Astrocyte of the spinal cord (primary cell): ENCODE data around the gene DHRS7.

Source experiments
- DNase-seq: peaks from one replicate; pipeline ENCODE4 v3.0.0; 2011; ENCODE audit warnings: low read depth, low spot score
- H3K4me3 ChIP-seq: 2 replicates; pipeline ENCODE4 v1.5.1; 2011; ENCODE audit warnings: low read depth, mild to moderate bottlenecking, low read length, moderate library complexity
- in situ Hi-C: cut with HindIII; loops from 2 replicates; pipeline ENCODE4 v1.10.0; 2017; ENCODE audit warnings: low sequenced_read_pairs
- TF ChIP-seq, protein P1 (sequence below): IDR thresholded peaks from 2 replicates; pipeline ENCODE4 v1.5.1; 2012; ENCODE audit warnings: low read depth, mild to moderate bottlenecking, low read length, inconsistent platforms

The DHRS7 gene

DNA sequence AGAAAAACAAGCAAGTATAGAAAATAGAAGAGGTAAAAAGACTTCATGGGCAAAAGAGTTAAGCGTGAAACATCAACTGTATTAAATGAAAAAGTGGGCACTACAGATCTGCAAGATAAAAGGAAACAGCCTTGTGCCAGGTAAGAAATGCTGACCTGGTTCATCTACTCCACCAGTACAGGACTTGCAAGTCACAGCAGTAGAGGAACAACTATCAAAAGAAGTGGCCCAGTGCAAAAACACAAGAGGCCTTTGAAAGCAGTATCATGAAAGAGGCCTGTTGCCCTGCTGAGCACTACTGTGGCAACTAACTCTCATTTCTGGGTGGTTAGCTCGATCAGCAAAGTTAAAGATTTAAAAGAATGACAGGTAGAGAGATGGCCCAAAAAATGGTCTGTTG, 10.5 kb downstream of the DHRS7 start:
- in situ Hi-C loops, result no loop called here
- DNase-seq, result no peak
- TF ChIP-seq, protein P1, sequence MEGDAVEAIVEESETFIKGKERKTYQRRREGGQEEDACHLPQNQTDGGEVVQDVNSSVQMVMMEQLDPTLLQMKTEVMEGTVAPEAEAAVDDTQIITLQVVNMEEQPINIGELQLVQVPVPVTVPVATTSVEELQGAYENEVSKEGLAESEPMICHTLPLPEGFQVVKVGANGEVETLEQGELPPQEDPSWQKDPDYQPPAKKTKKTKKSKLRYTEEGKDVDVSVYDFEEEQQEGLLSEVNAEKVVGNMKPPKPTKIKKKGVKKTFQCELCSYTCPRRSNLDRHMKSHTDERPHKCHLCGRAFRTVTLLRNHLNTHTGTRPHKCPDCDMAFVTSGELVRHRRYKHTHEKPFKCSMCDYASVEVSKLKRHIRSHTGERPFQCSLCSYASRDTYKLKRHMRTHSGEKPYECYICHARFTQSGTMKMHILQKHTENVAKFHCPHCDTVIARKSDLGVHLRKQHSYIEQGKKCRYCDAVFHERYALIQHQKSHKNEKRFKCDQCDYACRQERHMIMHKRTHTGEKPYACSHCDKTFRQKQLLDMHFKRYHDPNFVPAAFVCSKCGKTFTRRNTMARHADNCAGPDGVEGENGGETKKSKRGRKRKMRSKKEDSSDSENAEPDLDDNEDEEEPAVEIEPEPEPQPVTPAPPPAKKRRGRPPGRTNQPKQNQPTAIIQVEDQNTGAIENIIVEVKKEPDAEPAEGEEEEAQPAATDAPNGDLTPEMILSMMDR, result no peak
- H3K4me3 ChIP-seq, result no peak overlapping the region

DNA sequence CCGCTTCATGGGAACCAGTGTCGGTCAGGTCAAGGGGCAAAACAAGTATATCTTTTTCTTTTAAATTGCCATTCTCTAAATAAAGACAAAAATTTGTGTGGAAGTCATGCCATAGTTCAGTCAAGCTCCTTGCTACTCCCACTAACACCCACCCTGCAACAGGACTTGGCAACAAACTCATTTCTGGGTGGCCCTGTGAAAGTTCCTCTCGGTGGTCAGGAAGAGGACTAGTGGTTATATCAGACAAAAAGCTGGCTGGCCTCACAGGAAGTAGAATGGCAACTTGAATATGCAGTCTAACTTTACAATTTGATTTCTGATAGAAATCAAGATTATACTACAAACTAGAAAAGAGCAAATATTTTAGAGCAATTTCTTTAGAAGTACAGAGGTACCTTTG, 11.2 kb downstream of the DHRS7 start:
- no peak for DNase-seq
- TF ChIP-seq, protein P1, result no peak
- in situ Hi-C loops, result no loop called here
- H3K4me3 ChIP-seq, result no peak overlapping the region

DNA sequence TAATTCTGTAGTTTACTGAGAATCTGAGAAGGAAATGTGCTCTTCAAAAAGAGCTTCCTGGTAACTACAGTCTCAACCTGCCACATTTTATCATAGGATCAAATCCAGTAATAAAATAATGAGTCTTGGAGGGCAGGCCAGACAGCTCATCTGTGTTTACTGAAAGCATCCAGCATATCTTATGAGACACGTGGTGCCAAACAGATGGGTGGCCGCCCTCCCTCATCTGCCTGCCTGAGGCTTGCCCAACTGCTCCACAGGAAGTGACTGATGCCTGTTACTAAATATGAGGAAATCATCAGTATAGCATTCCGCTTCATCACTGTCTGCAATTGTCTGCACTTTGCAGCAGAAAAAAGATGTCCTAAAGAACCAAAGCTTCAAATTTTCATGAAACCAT, 13.5 kb downstream of the DHRS7 start:
- peak; percentile 72 for DNase-seq
- no peak overlapping the region for H3K4me3 ChIP-seq
- in situ Hi-C loops, result no loop called here
- TF ChIP-seq, protein P1, result no peak

DNA sequence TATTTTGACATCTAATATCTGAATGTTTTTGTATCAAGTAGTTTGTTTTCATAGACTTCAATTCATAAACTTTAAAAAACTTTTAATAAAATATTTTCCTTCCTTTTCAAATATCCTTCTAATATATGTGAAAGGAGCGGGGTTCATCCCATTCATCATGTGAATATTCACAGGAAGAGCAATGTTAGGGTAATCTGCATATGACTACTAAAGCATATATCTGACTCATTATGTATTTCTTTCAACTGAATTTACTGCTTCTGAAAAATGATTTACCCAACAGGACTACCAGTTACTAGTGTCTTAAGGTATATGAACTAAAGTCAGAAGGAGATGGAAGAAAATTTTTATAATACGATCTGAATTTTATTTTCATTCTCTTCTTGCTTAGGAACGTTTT, 30.5 kb downstream of the DHRS7 start:
- TF ChIP-seq, protein P1, result no peak
- in situ Hi-C loops, result no loop called here
- DNase-seq, result no peak
- H3K4me3 ChIP-seq, result no peak overlapping the region

DNA sequence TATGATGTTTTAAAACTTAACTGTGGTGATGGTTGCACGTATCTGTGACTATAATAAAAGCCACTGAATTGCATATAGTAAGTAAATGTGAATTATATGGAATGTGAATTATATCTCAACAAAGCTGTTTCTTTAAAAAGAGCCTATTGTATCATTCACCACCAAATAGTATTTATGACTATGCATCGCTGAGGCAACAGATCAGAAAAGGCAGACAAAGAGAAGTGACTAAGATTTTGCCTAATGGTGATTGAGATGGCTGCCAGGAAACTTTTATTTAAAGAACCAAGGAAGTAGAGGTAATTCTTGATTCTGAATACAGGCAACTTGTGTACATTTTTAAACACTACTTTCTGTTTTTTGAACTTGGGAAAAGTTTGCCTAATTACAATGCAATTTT, 31.7 kb downstream of the DHRS7 start:
- DNase-seq, result peak; percentile 8
- no peak overlapping the region for H3K4me3 ChIP-seq
- TF ChIP-seq, protein P1, result no peak
- in situ Hi-C loops, result no loop called here

DNA sequence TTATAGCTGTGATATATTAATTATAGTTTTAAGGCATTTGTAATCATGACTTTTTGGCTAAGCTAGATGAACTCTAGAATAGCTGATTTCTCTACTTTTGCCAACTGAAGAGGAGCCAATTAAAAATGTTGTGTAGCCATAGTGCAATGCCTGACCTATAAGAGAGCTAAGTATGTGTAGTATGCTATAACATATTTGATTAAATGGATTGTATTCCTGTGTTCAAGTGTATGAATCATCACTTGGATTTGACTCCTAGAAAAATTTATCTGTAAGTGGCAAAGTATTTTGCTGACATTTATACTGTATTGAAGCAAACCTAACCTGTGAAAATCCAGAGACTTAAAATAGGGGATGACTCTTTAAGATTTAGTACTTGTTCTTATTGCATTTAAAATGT, 39.3 kb downstream of the DHRS7 start:
- no peak for DNase-seq
- TF ChIP-seq, protein P1, result no peak
- H3K4me3 ChIP-seq, result no peak overlapping the region
- in situ Hi-C loops, result no loop called here

DNA sequence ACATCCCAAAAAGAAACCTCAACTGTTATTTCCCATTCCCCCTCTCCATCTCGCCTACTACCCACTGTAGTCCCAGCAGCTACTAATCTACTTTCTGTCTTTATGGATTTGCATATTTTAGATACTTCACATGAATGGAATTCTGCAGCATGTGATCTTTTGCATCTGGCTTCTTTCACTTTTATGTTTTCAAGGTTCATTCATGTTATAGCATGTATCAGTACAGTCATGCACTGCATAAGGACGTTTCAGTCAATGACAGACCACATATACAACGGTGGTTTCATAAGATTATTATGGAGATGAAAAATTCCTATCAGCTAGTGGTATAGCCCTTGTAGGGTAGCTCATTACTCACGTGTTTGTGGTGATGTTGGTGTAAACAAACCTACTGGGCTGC, 49.0 kb downstream of the DHRS7 start:
- TF ChIP-seq, protein P1, result no peak
- H3K4me3 ChIP-seq, result no peak overlapping the region
- in situ Hi-C loops, result no loop called here
- no peak for DNase-seq
